GM21423 (cell line): ENCODE measurements around the gene NADK.

Experiments used
- ATAC-seq: cut with Tn5 transposase; IDR thresholded peaks from one replicate; pipeline ENCODE4 v1.9.1; 2021; ENCODE audit warnings: mild to moderate bottlenecking, moderate library complexity; ENCODE audit not compliant: unreplicated experiment

The NADK gene

DNA sequence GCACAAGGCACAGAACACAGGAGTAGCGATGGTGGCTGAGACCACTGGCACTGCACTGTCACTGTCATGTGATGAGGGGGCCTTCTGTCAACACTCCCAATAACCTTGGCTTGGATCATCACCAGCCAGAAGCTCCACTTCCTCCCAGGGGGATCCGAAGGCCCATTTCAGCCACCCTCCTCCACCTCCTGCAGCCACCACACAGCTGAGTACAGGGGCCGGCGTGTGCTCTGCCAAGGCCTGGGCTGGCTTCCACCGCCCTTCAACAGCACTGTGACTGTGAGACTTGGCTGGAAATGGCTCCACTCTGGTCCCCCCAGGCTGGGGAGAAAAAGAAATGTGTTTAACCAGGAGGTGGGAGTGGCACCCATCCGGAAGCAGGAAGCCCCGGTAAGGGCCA lies 9.9 kb upstream of the NADK start:
- no peak for ATAC-seq

DNA sequence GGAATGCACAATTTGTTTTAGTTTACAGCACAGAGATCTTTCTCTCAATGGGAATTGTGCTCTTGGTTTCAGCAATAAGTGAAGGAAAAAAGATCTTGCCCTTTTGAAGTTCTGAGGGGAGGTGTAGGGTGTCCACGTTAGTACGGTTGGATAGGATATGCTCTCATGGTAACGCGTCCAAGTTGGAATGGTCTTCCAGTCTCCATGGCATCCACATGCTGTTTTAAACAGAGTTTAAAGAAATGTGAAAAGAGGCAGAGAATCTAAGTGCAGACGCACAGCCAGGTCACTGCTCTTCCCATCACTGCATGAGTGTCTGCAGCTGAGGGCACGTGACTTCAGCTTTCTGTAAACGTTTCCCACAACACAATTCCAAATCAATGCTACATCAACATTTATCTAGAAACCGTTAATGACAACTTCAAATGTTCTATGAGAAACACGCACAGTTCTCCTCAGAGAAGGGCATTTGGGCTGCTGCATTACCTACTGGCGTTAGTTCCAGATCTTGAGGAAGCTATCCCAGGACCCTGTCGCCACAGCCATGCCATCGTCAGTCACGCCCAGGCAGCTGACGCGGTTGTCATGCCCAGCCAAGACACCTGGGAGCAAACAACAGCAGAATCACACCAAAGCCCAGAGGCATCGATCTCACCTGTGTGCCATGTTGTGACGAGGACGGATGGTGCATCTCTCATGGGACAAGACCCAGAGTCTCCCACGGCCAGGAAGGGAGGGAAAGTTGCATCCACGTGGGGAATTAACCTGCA lies 8.8 kb upstream of the NADK start:
- ATAC-seq: no peak

DNA sequence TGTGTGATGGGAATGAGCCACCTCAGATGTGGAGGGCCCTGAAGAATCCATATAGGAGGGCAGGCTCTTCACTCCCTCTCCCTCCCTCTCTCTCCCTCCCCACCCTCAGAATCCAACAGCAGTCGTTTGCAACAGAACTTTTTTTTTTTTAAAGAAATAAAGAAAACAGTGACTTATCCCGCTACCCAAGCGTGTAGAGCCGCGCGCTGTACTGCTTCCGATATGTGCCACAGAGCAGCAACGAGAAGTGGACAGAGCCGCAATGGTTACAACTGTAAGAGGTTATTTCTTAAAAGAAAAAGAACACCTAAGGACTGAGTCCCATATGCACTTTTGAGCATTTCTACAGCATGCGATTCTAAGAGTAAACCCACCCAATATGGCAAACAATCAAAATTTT lies 7.4 kb upstream of the NADK start:
- ATAC-seq: no peak

DNA sequence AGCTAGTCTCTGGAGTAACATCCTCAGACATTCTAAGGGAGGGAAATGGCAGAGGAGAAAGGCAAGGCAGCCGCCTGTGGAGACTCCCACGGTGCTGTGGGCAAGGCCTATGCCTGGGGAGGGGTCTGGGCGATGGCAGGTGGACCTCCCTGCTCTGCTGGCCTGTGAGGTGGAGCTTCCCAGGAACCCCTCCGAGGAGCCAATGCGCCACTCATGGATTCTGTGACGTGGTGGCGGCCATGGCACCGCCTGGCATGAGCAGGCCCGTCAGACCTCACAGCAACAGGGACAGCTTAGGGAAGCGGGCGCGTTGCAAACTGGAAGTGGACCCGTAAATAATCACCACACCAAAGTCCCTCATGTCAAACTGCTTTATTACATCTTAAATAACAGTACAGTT lies 6.7 kb upstream of the NADK start:
- no peak for ATAC-seq

DNA sequence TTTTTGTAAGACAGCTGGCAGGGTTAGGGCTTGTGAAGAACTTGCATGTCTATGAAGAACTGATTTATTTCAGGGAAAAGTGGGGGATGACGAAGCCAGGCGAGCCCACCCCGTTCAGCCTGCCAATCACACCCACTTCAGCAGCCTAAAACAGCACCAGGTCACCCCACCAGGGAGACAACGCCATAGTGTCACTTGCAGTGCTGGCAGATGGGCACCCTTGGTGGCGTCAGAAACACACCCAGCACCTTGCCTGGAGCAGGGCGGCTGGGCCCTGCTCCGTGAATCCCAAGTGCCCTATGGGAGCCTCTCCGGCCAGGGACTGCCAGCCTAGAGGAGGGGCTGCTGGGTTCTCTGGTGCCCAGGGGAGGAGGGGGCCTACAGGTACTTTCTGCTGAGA lies 5.0 kb upstream of the NADK start:
- ATAC-seq: no peak

DNA sequence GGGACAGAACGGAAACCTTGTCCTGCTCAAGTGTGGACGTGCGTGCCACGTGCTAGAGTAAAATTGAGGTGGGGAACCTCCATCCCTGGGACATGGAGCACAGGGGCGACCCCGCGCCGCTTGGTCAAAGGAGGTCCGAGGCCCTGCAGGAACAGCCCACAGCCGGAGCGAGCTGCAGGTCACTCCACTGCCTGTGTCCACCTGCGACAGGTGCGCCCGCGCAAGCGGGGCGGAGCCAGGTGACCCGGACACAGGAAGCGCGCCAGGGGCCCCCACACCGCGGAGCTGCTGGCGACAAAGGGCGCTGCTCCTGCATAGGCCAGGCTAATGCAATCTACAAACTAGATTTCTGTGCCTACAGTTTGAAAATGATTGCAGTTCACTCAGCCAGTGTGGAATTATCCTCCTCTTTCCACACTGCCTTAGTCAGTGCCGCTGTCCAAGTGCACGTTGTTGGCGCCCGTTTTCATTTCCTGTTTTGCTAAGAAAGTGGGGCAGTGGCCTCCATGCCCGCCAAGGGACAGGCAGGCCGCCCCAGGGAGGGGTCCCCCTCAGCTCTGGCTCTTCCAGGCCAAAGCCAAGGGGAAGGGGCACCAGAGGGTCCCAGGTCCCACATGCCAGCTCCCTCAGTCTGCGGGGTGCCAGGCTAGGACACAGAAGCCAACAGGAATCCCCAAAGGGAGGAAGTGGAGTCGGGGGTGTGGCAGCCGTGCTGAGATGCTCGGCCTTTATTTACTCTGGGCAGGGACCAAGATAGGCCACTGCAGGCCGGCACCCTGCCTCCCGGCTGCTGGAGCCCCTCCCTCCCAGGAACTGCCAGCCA lies 4.3 kb upstream of the NADK start:
- ATAC-seq: no peak

DNA sequence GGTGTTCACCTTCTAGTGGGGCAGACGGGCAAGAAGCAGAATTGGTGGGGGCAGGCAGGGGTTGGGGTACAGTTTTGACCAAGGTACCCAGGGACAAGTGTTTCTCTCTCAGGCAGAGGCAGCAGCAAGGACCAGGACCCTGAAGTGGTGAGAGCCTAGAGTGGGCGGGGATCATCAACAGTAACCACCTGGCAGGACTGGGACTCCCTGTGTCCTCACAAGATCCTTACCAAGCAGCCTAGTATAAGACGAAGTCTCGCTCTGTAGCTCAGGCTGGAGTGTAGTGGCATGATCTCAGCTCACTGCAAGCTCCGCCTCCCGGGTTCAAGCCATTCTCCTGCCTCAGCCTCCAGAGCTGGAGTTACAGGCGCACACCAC lies 3.2 kb upstream of the NADK start:
- ATAC-seq: no peak

DNA sequence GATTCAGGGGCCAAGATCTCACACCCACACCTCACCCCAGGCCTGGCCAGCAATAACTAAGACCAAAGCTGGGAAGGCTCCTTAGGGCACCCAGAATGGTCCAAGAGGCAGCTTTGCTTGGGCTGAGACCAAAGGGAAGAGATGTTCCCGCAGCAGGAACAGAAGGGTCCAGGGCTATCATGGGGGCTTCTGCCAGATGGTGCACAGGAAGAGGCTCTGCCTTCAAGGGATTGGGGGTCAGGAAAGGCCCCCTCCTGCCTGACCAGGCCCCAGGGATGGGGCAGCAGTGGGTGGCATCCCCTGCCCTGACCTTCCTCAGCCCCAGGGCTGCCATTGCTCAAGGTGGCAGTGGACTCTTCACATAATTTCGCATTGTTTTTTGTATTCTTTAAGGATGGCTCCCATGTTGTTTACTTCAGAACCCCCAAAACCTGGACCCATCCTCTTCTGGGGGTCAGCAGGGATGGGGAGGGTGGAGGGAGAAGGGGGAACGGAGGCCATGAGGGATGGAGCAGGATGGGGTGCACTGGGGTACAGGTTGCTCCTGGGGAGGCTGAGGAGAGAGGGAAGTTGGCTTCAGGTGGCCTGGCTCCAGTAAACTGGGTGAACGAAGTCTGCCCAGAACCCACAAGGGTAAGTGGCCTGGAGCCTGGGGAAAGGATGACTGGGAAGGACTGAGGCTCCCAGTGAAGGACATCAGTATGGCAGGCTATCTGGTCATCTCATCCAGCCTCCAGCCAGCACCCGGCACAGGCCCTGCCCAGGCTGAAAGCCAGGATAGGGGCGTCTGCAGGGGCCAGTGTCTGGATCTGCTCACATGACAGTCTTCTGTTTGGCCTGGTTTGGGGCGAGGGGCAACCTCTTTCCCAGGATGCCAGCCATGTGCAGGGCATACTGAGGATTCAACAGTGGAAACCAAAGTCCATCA lies 2.6 kb upstream of the NADK start:
- no peak for ATAC-seq

DNA sequence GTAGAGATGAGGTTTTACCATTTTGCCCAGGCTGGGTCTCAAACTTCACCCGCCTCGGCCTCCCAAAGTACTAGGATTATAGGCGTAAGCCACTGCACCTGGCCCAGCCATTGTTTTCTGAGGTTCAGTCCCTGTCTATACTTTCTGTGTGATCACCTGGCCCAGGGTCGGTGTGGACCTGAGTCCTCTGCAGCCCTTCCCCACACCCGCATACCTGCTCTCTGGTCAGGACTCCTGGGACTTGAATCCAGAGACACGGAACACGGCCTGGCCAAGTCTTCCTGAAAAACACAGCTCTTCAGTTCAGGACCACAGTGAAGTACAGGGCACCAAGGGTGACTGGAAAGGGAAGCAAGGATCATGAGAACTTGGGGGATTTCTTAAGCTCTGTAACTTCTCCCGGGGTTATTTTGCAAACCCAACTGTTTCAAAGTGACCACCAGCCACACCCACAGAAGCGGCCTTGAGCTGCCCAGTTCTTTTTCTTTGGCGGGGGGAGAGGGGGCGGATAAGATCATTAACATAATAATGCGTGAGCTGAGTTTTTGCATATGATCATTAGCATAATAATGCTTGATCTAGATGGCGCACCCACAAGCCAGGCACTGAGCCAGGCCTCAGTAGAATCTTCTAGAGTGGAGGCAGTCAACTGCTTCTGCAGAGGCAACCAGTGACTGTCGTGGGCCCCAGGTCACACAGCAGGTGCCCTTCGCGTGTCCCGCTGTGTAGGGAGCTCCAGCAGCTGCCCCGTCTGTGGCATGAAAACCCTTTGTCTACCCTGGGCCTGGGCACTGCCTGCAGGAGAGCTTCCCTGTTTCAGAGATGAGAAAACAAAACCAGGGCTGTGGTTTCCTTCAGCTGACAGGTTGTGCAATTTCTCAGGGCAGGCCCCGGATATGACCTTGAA lies 1.7 kb upstream of the NADK start:
- peak; percentile 37 for ATAC-seq

DNA sequence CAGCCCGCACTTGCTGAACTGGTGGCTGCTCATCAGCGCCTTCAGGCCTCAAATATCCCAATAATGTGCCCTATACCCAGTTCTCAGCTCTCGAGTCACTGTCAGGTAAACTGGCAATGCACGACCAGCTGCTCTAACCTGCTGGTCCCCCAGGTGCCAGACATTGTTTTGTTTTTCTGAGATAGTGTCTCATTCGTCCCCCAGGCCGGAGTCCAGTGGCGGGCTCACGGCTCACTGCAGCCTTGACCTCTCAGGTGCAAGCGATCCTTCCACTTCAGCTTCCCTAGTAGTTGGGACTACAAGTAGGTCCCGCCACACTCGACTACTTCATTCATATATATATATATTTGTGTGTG lies 1.0 kb upstream of the NADK start:
- no peak for ATAC-seq

DNA sequence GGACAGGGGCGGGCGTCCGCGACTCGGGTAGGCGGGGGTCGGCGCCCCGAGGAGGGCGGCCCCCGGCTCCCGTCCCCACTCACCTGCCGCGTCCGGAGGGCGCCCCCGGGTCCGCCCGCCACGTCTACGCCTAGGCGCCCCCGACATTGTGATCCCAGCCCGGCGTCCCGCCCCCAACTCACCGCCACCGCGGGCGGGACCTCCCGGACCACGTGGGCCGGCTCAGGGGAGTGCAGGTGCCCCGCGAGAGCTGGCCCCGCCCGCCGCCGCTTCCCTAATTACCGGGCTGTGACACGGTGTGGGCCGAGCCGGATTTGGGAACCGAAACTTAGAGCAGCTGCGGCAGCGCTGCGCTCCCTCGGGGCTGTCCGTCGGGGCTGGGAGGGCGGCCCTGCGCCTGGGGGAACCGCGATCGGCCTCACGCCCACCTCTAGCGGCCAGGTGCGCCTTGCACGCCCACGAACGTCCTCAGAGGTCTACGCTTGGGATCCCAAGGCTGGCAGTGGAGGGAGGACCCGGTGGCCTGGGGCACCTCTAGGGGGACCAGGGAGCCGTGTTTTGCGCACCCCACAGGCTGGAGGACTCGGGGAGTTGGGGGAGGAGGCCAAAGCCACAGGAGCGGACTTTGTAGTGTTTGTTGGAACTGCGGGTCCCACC lies 521 bp upstream of the NADK start:
- ATAC-seq: peak; percentile 61

DNA sequence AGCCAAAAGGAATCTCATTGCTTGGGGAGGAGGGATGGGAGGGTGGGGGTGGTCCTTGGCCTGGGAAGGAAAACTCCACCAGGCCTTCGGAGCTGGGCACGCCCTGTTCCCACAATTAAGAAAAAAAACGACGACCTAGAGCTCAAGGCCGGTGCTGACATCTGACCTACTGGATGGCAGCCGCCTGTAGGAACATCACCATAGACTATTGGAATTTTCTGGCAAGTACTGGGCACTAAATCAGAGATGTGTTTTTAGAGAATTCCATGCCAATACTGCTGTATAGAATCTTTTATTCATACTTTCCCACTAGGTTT lies 729 bp downstream of the NADK start:
- no peak for ATAC-seq

DNA sequence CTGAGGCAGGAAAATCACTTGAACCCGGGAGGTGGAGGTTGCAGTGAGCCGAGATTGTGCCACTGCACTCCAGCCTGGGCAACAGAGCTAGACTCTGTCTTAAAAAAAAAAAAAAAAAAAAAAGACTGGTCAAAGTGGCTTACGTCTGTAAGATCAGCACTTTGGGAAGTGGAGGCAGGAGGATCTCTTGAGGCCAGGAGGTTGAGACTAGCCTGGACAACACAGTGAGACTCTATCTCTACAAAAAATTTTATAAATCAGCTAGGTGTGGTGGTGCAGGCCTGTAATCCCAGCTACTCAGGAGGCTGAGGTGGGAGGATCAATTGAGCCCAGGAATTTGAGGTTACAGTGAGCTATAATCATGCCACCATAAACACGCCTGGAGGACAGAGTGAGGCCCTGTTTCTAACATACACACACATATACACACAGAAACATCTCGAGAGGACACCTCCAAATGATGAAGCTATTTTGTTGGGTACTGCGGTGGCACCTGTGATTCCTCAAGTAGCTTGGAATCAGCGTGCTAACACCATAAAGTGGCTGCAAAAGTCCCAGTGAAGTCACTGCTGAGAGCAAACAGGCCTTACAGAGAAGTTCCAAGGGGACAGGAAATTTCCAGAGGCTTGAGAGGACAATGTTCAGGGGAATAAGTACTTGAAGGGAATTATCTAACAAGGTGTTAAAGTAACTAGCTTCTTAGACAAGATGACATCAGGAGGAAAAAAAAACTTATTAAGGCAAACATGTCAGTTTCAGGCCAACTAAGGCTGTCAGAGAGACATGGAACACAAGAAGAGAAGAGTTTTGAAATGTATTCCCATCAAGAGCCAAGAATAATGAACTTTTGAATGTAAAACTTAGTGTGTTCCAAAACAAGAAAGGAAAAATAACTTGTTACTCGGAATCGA lies 1.3 kb downstream of the NADK start:
- ATAC-seq: no peak

DNA sequence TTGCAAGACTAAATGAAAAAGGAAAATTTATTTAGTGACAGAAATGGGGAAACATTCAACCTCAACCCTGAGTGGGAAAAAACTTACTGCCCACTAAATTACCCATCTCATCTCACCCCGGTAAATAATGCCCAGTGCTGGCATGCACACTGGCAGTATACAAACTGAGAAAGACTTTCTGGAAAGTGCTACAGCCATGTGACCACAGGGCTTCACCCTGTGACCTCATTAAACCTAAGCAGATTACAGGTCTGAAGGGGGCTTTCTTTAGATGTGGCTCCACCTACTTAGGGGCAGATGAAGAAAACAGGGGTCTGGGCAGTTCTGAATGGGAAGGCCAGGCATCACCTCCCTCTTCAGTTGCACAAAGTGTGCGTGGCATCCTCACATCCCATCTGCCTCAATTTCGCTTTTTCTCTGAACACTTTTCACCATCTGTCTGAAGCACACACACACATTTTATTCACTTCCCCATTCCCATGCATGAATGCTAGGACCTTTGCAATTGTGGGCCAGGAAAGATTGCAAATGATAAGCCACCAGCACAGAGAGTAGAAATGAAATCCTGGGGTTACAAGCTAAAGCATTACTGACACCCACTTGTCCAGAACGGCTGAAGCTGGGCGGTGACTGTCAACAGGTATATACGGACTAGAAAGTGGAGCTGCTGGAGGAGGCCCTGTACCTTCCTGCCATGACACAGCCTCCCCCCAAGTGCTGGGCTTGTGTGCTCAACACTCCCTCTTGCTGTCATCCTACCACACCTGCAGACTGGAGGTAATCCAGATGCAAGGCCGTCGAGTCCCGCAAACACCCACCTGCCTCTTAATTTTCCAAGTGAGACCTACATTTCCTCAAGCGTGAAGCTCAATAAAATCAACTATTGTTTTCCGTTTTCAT lies 2.7 kb downstream of the NADK start:
- no peak for ATAC-seq

DNA sequence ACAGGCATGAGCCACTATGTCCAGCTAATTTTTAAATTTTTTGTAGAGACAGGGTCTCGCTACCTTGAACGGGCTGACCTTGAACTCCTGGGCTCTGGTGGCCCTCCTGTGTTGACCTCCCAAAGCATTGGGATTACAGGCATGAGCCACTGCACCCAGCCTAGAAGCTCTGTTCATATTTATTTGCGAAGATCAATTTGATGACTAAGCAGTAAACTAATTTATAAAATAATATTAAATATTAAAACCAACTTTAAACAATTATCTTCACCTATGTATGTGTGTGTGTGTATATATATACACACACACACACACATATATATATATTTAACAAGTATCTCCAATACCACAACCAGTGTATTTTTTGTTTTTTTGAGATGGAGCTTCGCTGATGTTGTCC lies 4.4 kb downstream of the NADK start:
- no peak for ATAC-seq

DNA sequence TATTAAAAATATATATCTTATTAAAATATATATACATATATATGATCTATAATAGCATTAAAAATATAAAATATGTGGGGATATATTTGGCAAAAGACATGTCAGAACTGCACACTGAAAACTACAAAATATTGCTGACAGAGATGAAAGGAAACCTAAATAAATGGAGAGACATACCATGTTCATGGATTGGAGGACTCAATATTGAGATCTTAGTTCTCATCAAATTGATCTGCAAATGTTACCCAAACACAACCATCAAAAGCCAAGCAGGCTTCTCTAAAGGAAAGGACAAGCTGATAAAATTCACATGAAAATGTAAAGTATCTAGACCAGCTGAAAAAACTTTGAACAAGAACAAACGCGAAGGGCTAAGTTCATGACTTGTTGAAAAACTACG lies 7.2 kb downstream of the NADK start:
- ATAC-seq: no peak

DNA sequence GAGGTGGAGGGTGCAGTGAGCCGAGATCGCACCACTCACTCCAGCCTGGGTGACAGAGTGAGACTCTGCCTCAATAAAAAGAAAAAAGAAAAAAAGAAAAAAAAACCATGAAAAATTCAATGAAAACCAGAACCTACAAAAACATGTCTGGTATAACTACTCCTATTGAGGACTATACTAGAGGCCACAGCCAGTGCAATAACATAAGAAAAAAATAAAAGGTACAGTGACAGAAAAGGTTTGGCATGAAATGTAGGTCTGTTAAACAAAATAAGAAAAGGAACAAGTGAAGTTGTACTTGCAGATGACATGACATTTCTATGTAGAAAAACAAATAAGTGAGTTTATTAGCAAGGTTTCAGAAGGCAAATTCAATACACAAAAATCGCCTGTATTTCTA lies 8.2 kb downstream of the NADK start:
- ATAC-seq: no peak
